Activated CD4-positive, alpha-beta T cell treated with anti-CD3 and anti-CD28 coated beads, Interleukin-2, amount 10 ng/mL, durations not matched to agents 7 days and 5 days (primary cell): ENCODE results near the gene GJB5. TPM values are rescaled to one million over a fixed set of nuclear protein-coding genes. Genes with fewer than 3 reads are reported as not detected.

ENCODE experiments used
- CTCF ChIA-PET: fragments of 350-600 bp; sonication (Branson Sonifier 250); formaldehyde crosslinking; loops from one replicate; lab custom pipeline; 2021; ENCODE audit warnings: antibody characterized with exemption; lab: Charles Lee
- POLR2A ChIA-PET: fragments of 350-600 bp; sonication (Branson Sonifier 250); formaldehyde crosslinking; loops from one replicate; lab custom pipeline; 2021; ENCODE audit warnings: antibody characterized with exemption; lab: Charles Lee
- DNase-seq: peaks from one replicate; pipeline ENCODE4 v3.0.0-alpha.2; 2020
- H3K27ac Mint-ChIP-seq: one replicate; pipeline ENCODE4 v1.8.0; 2021; ENCODE audit warnings: mild to moderate bottlenecking, moderate library complexity, mixed read lengths
- H3K27me3 Mint-ChIP-seq: one replicate; pipeline ENCODE4 v1.8.0; 2021; ENCODE audit warnings: mixed read lengths
- H3K36me3 Mint-ChIP-seq: one replicate; pipeline ENCODE4 v1.8.0; 2021; ENCODE audit warnings: low read depth, mixed read lengths
- H3K4me1 Mint-ChIP-seq: one replicate; pipeline ENCODE4 v1.8.0; 2021; ENCODE audit warnings: mixed read lengths
- H3K4me3 Mint-ChIP-seq: one replicate; pipeline ENCODE4 v1.8.0; 2021; ENCODE audit warnings: mild to moderate bottlenecking, moderate library complexity, mixed read lengths
- H3K9me3 Mint-ChIP-seq: one replicate; pipeline ENCODE4 v1.8.0; 2021; ENCODE audit warnings: mixed read lengths
- total RNA-seq, 2 experiments: library from RNA; stranded (reverse); gene quantifications; one replicate each; pipeline ENCODE4 v1.2.3, GENCODE V29; 2021

Gene GJB5
- total RNA-seq, 2 experiments from 2014 or later: not detected

GRCh38 chr1:34795916-34796315 is 41.1 kb downstream of the GJB5 start:
- no peak overlapping the region for H3K27ac Mint-ChIP-seq
- H3K36me3 Mint-ChIP-seq: no peaks in the 10 kb centered on the region
- peaks cover 8% of the 10 kb centered on the region for H3K4me1 Mint-ChIP-seq
- CTCF ChIA-PET: interaction anchor here (1.0 kb wide), 1 partner anchor 57 kb away, joined by 3 read pairs; no protein-coding TSS in a partner anchor
- H3K9me3 Mint-ChIP-seq: no peaks in the 10 kb centered on the region
- DNase-seq: no peak
- H3K27me3 Mint-ChIP-seq: peaks cover 5% of the 10 kb centered on the region
- POLR2A ChIA-PET: no interaction called here
- H3K4me3 Mint-ChIP-seq: no peak overlapping the region

GRCh38 chr1:34796990-34797389 is 42.1 kb downstream of the GJB5 start:
- H3K4me1 Mint-ChIP-seq: peaks cover 8% of the 10 kb centered on the region
- POLR2A ChIA-PET: no interaction called here

GRCh38 chr1:34800214-34800613 is 45.4 kb downstream of the GJB5 start:
- no peak for DNase-seq
- CTCF ChIA-PET: no interaction called here

More at GRCh38 chr1:34796990-34797389, 42.1 kb downstream of the GJB5 start:
- no peak for DNase-seq
- Mint-ChIP-seq H3K9me3 (no peaks in the 10 kb centered on the region), H3K4me3 (no peak overlapping the region), H3K27me3 (peaks cover 5% of the 10 kb centered on the region), H3K36me3 (no peaks in the 10 kb centered on the region), H3K27ac (peak overlapping the region; percentile 46)
- CTCF ChIA-PET: interaction anchor here (1.3 to 1.6 kb wide), 2 partner anchors 55 to 56 kb away, joined by 4 to 5 read pairs; no protein-coding TSS in a partner anchor

GRCh38 chr1:34803770-34804169 is 48.9 kb downstream of the GJB5 start:
- Mint-ChIP-seq H3K27me3 (no peaks in the 10 kb centered on the region), H3K4me1 (peaks cover 2% of the 10 kb centered on the region), H3K9me3 (peaks cover 5% of the 10 kb centered on the region), H3K27ac (no peak overlapping the region), H3K36me3 (no peaks in the 10 kb centered on the region), H3K4me3 (no peak overlapping the region)
- no peak for DNase-seq
- CTCF ChIA-PET: no interaction called here
- POLR2A ChIA-PET: no interaction called here

More at GRCh38 chr1:34800214-34800613, 45.4 kb downstream of the GJB5 start:
- H3K4me1 Mint-ChIP-seq: peaks cover 4% of the 10 kb centered on the region
- H3K36me3 Mint-ChIP-seq: no peaks in the 10 kb centered on the region
- H3K27ac Mint-ChIP-seq: no peak overlapping the region
- H3K4me3 Mint-ChIP-seq: no peak overlapping the region
- H3K9me3 Mint-ChIP-seq: peaks cover 5% of the 10 kb centered on the region
- no peaks in the 10 kb centered on the region for H3K27me3 Mint-ChIP-seq
- POLR2A ChIA-PET: no interaction called here

GRCh38 chr1:34806396-34806795 is 51.5 kb downstream of the GJB5 start:
- peaks cover 8% of the 10 kb centered on the region for H3K9me3 Mint-ChIP-seq
- H3K4me3 Mint-ChIP-seq: no peak overlapping the region
- ChIA-PET CTCF (no interaction called here), POLR2A (no interaction called here)
- no peaks in the 10 kb centered on the region for H3K27me3 Mint-ChIP-seq
- no peak overlapping the region for H3K27ac Mint-ChIP-seq
- H3K4me1 Mint-ChIP-seq: peaks cover 2% of the 10 kb centered on the region
- DNase-seq: no peak
- H3K36me3 Mint-ChIP-seq: no peaks in the 10 kb centered on the region

Other genes with a start within 250 kb of the GJB5 start
- not detected for gene GJB4, start 4.7 kb downstream of the GJB5 start, total RNA-seq
- not detected for gene GJB3, start 26.2 kb downstream of the GJB5 start, total RNA-seq
- not detected for gene GJA4, start 38.0 kb downstream of the GJB5 start, total RNA-seq
- gene SMIM12, start 104.7 kb downstream of the GJB5 start, total RNA-seq: 10 to 100 TPM; 44.4 to 54.8 TPM
- gene DLGAP3, start 174.6 kb downstream of the GJB5 start, total RNA-seq: under 1 TPM; 0.33 to 0.40 TPM
- 10 to 100 TPM; 34.5 to 35.9 TPM for gene TMEM35B, start 230.3 kb downstream of the GJB5 start, total RNA-seq